H1 (cell line): ENCODE data around the gene ABCF3.

Experiments used
- BACH1 ChIP-seq: IDR thresholded peaks from 2 replicates; pipeline ENCODE4 v1.6.1; 2012; ENCODE audit warnings: low read length, improper control_type of control experiment
- EGR1 ChIP-seq: IDR thresholded peaks from 2 replicates; pipeline ENCODE4 v1.6.1; 2011; ENCODE audit warnings: low read depth, low read length, borderline replicate concordance
- FOSL1 ChIP-seq: IDR thresholded peaks from 2 replicates; pipeline ENCODE4 v1.6.1; 2011; ENCODE audit warnings: mild to moderate bottlenecking, low read depth, low read length, moderate library complexity; ENCODE audit not compliant: insufficient read depth
- POLR2A ChIP-seq, 2 experiments: IDR thresholded peaks; 1 replicate in 1 of 2; 2 replicates in 1 of 2; pipeline ENCODE4 v1.6.1; 2011; ENCODE audit warnings: low read depth in 2 of 2, low read length in 2 of 2, mild to moderate bottlenecking in 2 of 2; ENCODE audit errors: control extremely low read depth in 1 of 2
- RBBP5 ChIP-seq: IDR thresholded peaks from 2 replicates; pipeline ENCODE4 v1.7.1; 2012; ENCODE audit warnings: low read depth, mild to moderate bottlenecking, inconsistent platforms, low read length, moderate library complexity, borderline replicate concordance
- RXRA ChIP-seq: IDR thresholded peaks from 2 replicates; pipeline ENCODE4 v1.6.1; 2011; ENCODE audit warnings: low read depth, mild to moderate bottlenecking, low read length, moderate library complexity; ENCODE audit not compliant: insufficient read depth
- SP1 ChIP-seq: IDR thresholded peaks from 2 replicates; pipeline ENCODE4 v1.6.1; 2011; ENCODE audit warnings: low read depth, low read length
- SP2 ChIP-seq: IDR thresholded peaks from 2 replicates; pipeline ENCODE4 v1.6.1; 2012; ENCODE audit warnings: mild to moderate bottlenecking, low read length, inconsistent platforms
- ZNF274 ChIP-seq: IDR thresholded peaks from 2 replicates; pipeline ENCODE4 v1.7.0; 2012; ENCODE audit warnings: low read length, borderline replicate concordance; ENCODE audit errors: extremely low read depth
- TF ChIP-seq, protein P1 (sequence below), 3 experiments: IDR thresholded peaks; 1 replicate in 2 of 3; 2 replicates in 1 of 3; pipeline versions ENCODE4 v1.5.1 to v1.6.1; 2011; ENCODE audit warnings: low read length in 3 of 3, mild to moderate bottlenecking in 3 of 3, inconsistent platforms in 2 of 3, low read depth in 1 of 3, moderate library complexity in 1 of 3; ENCODE audit not compliant: insufficient read depth in 1 of 3; ENCODE audit errors: control extremely low read depth in 1 of 3

DNA sequence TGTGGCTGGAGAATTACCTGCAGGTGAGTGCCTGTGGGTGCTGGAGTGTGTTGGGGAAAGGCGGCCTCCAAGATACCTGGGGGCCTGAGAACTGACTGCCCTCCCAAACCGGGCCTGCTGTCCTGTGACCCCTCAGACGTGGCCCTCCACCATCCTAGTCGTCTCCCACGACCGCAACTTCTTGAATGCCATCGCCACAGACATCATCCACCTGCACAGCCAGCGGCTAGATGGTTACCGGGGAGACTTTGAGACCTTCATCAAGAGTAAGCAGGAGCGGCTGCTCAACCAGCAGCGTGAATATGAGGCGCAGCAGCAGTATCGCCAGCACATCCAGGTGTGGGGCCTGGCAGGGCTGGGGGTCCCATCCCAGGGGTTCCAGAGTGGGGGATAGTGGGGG is 3.4 kb downstream of the ABCF3 start:
- TF ChIP-seq, protein P1, sequence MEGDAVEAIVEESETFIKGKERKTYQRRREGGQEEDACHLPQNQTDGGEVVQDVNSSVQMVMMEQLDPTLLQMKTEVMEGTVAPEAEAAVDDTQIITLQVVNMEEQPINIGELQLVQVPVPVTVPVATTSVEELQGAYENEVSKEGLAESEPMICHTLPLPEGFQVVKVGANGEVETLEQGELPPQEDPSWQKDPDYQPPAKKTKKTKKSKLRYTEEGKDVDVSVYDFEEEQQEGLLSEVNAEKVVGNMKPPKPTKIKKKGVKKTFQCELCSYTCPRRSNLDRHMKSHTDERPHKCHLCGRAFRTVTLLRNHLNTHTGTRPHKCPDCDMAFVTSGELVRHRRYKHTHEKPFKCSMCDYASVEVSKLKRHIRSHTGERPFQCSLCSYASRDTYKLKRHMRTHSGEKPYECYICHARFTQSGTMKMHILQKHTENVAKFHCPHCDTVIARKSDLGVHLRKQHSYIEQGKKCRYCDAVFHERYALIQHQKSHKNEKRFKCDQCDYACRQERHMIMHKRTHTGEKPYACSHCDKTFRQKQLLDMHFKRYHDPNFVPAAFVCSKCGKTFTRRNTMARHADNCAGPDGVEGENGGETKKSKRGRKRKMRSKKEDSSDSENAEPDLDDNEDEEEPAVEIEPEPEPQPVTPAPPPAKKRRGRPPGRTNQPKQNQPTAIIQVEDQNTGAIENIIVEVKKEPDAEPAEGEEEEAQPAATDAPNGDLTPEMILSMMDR (IDR thresholded peaks at IDR 0.05; ENCODE audit: control extremely low read depth in 1 of 3, insufficient read depth in 1 of 3, low read depth in 1 of 3, low read length in 3 of 3): no peak
- no peak for TF ChIP-seq POLR2A (IDR thresholded peaks at IDR 0.05; ENCODE audit: control extremely low read depth in 1 of 2, low read depth in 2 of 2, low read length in 2 of 2)
- TF ChIP-seq SP1: no peak
- TF ChIP-seq SP2: no peak
- TF ChIP-seq RXRA: no peak
- TF ChIP-seq RBBP5: no peak
- no peak for TF ChIP-seq EGR1
- no peak for TF ChIP-seq FOSL1
- no peak for TF ChIP-seq BACH1
- no peak for TF ChIP-seq ZNF274
